HepG2 (cell line): ENCODE results near the gene SRXN1. TPM values are rescaled to one million over a fixed set of nuclear protein-coding genes. Genes with fewer than 3 reads are reported as not detected.
A peak's percentile ranks its signal among the peaks of the same experiment; 100 is the strongest.

Experiments
- CEBPB ChIP-seq: IDR thresholded peaks from 2 replicates; pipeline ENCODE4 v1.6.1; 2011; ENCODE audit warnings: low read depth, low read length, improper control_type of control experiment, borderline replicate concordance
- HNRNPL ChIP-seq: fragments of 200-400 bp; formaldehyde crosslinking; IDR thresholded peaks from 2 replicates; pipeline ENCODE4 v1.6.1; 2017; ENCODE audit warnings: mild to moderate bottlenecking, low read depth, low read length
- HOXA3 ChIP-seq: sonication (generic); formaldehyde crosslinking; IDR thresholded peaks from 2 replicates; pipeline ENCODE4 v1.5.0; 2020; ENCODE audit warnings: missing genetic modification reagents
- NFE2 ChIP-seq: sonication (generic); formaldehyde crosslinking; IDR thresholded peaks from 2 replicates; pipeline ENCODE4 v1.4.0; 2020; ENCODE audit warnings: missing genetic modification reagents
- ZNF121 ChIP-seq: sonication (generic); formaldehyde crosslinking; IDR thresholded peaks from 2 replicates; pipeline ENCODE4 v1.5.0; 2020; ENCODE audit warnings: mild to moderate bottlenecking, missing genetic modification reagents
- ZNF3 ChIP-seq: IDR thresholded peaks from 2 replicates; pipeline ENCODE4 v1.7.0; 2017; ENCODE audit warnings: inconsistent platforms
- polyA plus RNA-seq, 8 experiments: library from polyadenylated mRNA; depleted of rRNA in 3 of 8; stranded (reverse) in 7 of 8; unstranded in 1 of 8; fragments of >200 nt; fragmentation: Illumina TruSeq in 4 of 8; extraction: Trizol in 4 of 8; gene quantifications; 2 replicates each; pipeline versions ENCODE4 v1.2.1 to v1.2.3, GENCODE V29; 2011 to 2016; ENCODE audit warnings: low read depth in 4 of 8, missing spikeins in 1 of 8, mixed read lengths in 1 of 8; ENCODE audit not compliant: insufficient read depth in 1 of 8
- total RNA-seq, 5 experiments: library from RNA; depleted of rRNA; stranded (reverse); fragments of >200 nt; fragmentation: Illumina TruSeq; extraction: Trizol; gene quantifications; 2 replicates each; pipeline ENCODE4 v1.2.3, GENCODE V29; 2016; ENCODE audit warnings: low read depth in 1 of 5
- TF ChIP-seq, protein P1 (sequence below), 2 experiments: sonication (generic) in 1 of 2; formaldehyde crosslinking in 1 of 2; IDR thresholded peaks; 2 replicates each; pipeline versions ENCODE4 v1.6.1 to v1.9.0; 2014 to 2022; ENCODE audit warnings: antibody characterized with exemption in 1 of 2, borderline replicate concordance in 1 of 2, inconsistent platforms in 1 of 2, low read depth in 1 of 2, missing genetic modification reagents in 1 of 2
- TF ChIP-seq, protein P2 (sequence below): sonication (generic); formaldehyde crosslinking; conservative IDR thresholded peaks from 2 replicates; pipeline ENCODE4 v1.4.0; 2020; ENCODE audit warnings: missing genetic modification reagents
- TF ChIP-seq, protein P3 (sequence below): sonication (generic); formaldehyde crosslinking; IDR thresholded peaks from 2 replicates; pipeline ENCODE4 v1.9.0; 2021; ENCODE audit warnings: mild to moderate bottlenecking, missing genetic modification reagents
- TF ChIP-seq, protein P4 (sequence below): sonication (generic); formaldehyde crosslinking; IDR thresholded peaks from 2 replicates; pipeline ENCODE4 v1.4.0; 2020; ENCODE audit warnings: missing genetic modification reagents, mild to moderate bottlenecking, borderline replicate concordance

The SRXN1 gene
- total and polyA plus RNA-seq, 2 of the 13 experiments (the other 11 are each of a cell fraction or from before 2014, with no cell fraction given): 29.9 to 87.7 TPM

DNA sequence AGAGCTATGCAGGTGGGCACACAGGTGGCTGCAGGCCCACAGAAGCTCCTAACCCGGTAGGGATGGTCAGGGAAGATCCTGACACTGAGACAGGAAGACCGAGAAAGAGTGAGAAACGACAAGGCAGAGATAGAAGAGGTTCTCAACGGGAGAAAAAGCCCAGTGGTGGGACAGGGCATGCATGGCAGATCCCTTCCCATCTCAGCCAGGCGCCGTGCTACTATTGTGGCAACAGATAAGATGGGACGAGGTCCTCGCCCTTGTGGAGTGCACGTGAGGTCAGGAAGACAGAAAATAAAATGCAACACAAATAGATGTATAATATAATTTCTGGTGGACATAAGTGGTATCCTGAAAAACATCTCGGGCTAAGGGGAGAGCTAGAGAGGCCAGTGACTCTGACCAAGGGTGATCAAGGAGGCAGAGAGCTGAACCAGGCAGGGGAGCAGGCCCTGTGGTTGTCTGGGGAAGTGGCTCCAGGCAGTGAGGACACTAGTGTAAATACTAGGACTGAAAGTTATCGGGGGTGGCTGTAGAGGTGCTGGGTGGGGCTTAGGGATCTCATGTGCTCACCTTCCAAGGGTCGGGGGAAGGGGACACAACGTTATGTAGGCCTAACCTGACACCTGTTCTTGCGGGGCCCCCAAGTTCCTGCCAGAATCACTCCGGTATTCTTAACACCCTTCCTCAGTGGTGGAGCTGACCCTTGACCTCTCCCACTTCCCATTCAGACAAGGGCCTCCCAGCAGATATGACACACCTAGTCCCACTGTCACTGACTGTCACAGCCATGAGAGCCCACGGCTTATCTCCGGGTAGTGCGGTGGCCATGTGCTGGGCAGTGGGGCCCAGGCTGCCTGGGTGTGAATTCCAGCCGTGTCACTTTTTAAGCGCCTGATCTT is 1.0 kb downstream of the SRXN1 start (continued):
- TF ChIP-seq, protein P1, sequence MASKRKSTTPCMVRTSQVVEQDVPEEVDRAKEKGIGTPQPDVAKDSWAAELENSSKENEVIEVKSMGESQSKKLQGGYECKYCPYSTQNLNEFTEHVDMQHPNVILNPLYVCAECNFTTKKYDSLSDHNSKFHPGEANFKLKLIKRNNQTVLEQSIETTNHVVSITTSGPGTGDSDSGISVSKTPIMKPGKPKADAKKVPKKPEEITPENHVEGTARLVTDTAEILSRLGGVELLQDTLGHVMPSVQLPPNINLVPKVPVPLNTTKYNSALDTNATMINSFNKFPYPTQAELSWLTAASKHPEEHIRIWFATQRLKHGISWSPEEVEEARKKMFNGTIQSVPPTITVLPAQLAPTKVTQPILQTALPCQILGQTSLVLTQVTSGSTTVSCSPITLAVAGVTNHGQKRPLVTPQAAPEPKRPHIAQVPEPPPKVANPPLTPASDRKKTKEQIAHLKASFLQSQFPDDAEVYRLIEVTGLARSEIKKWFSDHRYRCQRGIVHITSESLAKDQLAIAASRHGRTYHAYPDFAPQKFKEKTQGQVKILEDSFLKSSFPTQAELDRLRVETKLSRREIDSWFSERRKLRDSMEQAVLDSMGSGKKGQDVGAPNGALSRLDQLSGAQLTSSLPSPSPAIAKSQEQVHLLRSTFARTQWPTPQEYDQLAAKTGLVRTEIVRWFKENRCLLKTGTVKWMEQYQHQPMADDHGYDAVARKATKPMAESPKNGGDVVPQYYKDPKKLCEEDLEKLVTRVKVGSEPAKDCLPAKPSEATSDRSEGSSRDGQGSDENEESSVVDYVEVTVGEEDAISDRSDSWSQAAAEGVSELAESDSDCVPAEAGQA (IDR thresholded peaks at IDR 0.05; ENCODE audit: low read depth): no peak
- TF ChIP-seq, protein P1 (CRISPR knock-in tag; IDR thresholded peaks at IDR 0.05; ENCODE audit: borderline replicate concordance): no peak
- peak; percentile 10; the same call in 1 of the 2 replicates for TF ChIP-seq ZNF3
- no peak for TF ChIP-seq NFE2 (CRISPR knock-in tag)
- TF ChIP-seq, protein P2, sequence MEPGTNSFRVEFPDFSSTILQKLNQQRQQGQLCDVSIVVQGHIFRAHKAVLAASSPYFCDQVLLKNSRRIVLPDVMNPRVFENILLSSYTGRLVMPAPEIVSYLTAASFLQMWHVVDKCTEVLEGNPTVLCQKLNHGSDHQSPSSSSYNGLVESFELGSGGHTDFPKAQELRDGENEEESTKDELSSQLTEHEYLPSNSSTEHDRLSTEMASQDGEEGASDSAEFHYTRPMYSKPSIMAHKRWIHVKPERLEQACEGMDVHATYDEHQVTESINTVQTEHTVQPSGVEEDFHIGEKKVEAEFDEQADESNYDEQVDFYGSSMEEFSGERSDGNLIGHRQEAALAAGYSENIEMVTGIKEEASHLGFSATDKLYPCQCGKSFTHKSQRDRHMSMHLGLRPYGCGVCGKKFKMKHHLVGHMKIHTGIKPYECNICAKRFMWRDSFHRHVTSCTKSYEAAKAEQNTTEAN (CRISPR knock-in tag): no peak
- TF ChIP-seq, protein P3, sequence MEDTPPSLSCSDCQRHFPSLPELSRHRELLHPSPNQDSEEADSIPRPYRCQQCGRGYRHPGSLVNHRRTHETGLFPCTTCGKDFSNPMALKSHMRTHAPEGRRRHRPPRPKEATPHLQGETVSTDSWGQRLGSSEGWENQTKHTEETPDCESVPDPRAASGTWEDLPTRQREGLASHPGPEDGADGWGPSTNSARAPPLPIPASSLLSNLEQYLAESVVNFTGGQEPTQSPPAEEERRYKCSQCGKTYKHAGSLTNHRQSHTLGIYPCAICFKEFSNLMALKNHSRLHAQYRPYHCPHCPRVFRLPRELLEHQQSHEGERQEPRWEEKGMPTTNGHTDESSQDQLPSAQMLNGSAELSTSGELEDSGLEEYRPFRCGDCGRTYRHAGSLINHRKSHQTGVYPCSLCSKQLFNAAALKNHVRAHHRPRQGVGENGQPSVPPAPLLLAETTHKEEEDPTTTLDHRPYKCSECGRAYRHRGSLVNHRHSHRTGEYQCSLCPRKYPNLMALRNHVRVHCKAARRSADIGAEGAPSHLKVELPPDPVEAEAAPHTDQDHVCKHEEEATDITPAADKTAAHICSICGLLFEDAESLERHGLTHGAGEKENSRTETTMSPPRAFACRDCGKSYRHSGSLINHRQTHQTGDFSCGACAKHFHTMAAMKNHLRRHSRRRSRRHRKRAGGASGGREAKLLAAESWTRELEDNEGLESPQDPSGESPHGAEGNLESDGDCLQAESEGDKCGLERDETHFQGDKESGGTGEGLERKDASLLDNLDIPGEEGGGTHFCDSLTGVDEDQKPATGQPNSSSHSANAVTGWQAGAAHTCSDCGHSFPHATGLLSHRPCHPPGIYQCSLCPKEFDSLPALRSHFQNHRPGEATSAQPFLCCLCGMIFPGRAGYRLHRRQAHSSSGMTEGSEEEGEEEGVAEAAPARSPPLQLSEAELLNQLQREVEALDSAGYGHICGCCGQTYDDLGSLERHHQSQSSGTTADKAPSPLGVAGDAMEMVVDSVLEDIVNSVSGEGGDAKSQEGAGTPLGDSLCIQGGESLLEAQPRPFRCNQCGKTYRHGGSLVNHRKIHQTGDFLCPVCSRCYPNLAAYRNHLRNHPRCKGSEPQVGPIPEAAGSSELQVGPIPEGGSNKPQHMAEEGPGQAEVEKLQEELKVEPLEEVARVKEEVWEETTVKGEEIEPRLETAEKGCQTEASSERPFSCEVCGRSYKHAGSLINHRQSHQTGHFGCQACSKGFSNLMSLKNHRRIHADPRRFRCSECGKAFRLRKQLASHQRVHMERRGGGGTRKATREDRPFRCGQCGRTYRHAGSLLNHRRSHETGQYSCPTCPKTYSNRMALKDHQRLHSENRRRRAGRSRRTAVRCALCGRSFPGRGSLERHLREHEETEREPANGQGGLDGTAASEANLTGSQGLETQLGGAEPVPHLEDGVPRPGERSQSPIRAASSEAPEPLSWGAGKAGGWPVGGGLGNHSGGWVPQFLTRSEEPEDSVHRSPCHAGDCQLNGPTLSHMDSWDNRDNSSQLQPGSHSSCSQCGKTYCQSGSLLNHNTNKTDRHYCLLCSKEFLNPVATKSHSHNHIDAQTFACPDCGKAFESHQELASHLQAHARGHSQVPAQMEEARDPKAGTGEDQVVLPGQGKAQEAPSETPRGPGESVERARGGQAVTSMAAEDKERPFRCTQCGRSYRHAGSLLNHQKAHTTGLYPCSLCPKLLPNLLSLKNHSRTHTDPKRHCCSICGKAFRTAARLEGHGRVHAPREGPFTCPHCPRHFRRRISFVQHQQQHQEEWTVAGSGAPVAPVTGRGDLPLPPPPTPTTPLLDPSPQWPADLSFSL: no peak
- TF ChIP-seq ZNF121 (CRISPR knock-in tag): peak; percentile 52
- TF ChIP-seq CEBPB: no peak
- no peak for TF ChIP-seq HNRNPL
- no peak; the same call in 1 of the 2 replicates for TF ChIP-seq HOXA3 (CRISPR knock-in tag)
- TF ChIP-seq, protein P4, sequence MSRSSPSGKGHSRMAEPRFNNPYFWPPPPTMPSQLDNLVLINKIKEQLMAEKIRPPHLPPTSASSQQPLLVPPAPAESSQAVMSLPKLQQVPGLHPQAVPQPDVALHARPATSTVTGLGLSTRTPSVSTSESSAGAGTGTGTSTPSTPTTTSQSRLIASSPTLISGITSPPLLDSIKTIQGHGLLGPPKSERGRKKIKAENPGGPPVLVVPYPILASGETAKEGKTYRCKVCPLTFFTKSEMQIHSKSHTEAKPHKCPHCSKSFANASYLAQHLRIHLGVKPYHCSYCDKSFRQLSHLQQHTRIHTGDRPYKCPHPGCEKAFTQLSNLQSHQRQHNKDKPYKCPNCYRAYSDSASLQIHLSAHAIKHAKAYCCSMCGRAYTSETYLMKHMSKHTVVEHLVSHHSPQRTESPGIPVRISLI: no peak
